AG04449 (cell line): ENCODE data around the gene ERBB2.
A peak's percentile ranks its signal among the peaks of the same experiment; 100 is the strongest.

ENCODE experiments used
- CTCF ChIA-PET: fragments of 350-600 bp; formaldehyde crosslinking; extraction: SDS; loops from one replicate; lab custom pipeline; 2021; ENCODE audit warnings: antibody characterized with exemption; lab: Yijun Ruan, JAX
- POLR2A ChIA-PET: fragments of 400-600, 350-600 bp; formaldehyde crosslinking; extraction: SDS; loops from one replicate; lab custom pipeline; 2020; ENCODE audit warnings: antibody characterized with exemption, inconsistent platforms; lab: Yijun Ruan, JAX
- DNase-seq: peaks from one replicate; pipeline ENCODE4 v3.0.0-alpha.2; 2010; ENCODE audit warnings: low read depth, low spot score
- H3K4me3 ChIP-seq: 2 replicates; pipeline ENCODE4 v1.5.1; 2011; ENCODE audit warnings: low read depth, mild to moderate bottlenecking, control low read depth, low read length
- CTCF ChIP-seq: IDR thresholded peaks from one replicate; pipeline ENCODE4 v1.5.1; 2011; ENCODE audit warnings: mild to moderate bottlenecking, moderate library complexity, low read length, control low read depth, inconsistent platforms; ENCODE audit not compliant: insufficient read depth; ENCODE audit errors: missing control alignments

The ERBB2 gene

DNA sequence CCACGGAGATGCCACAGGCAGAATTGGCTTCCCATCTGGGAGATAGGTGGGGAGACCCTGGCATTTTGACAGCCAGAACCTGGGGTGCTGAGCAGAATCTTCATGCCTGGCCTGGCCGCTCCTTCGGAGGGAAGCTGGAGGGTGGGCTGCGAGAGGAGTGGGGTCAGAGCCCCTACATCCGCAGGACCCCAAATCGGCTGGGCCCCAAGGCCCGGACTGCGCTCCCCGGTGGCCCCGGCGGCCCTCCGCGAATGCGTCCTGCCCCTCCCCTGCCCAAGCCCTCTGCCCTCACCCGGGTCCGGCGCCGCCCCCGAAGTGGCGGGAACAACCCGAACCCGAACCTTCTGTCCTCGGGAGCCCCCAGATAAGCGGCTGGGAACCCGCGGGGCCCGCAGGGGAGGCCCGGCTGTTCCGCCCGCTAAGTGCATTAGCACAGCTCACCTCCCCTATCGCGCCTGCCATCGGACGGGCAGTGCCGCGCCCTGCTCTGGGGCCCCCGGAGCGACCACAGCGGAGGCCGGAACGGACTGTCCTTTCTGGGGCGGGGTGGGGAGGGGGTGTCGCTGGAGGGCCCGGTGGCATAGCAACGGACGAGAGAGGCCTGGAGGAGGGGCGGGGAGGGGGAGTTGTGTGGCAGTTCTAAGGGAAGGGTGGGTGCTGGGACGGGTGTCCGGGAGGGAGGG is 32.5 kb upstream of the ERBB2 start:
- ChIA-PET CTCF (interaction anchor here (0.7 to 9.2 kb wide), 10 partner anchors 10 to 119 kb away, joined by 3 to 237 read pairs (median 4); partner anchors contain the start of genes PGAP3 and PPP1R1B), POLR2A (no interaction called here)
- no peak for TF ChIP-seq CTCF
- DNase-seq: no peak
- no peak overlapping the region for H3K4me3 ChIP-seq

- ChIA-PET CTCF (interaction anchor here (0.6 to 9.2 kb wide), 20 partner anchors 8 to 424 kb away, joined by 3 to 237 read pairs (median 4); partner anchors contain the start of genes ERBB2, PGAP3 and PPP1R1B), POLR2A (interaction anchor here (0.7 kb wide), 1 partner anchor 85 kb away, joined by 3 read pairs; no protein-coding TSS in a partner anchor)
- H3K4me3 ChIP-seq: peak within 1 kb of the TSS; percentile 29
- DNase-seq: no peak
- TF ChIP-seq CTCF: peak; percentile 87
These were observed 31.6 kb upstream of the ERBB2 start, which contains the start of gene PNMT for GRCh38 chr17:39667945-39668924. PNMT (plus strand) TSS chr17:39668453; CDS start chr17:39668476, 23 bp downstream.

GRCh38 chr17:39669897-39670735 is 29.7 kb upstream of the ERBB2 start:
- H3K4me3 ChIP-seq: no peak overlapping the region
- POLR2A ChIA-PET: no interaction called here
- CTCF ChIA-PET: interaction anchor here (0.7 to 9.2 kb wide), 16 partner anchors 8 to 133 kb away, joined by 3 to 237 read pairs (median 4); partner anchors contain the start of genes ERBB2, PGAP3 and PPP1R1B
- no peak for DNase-seq
- TF ChIP-seq CTCF: no peak

- POLR2A ChIA-PET: interaction anchor here (1.6 kb wide), 1 partner anchor 60 kb away, joined by 3 read pairs; the partner anchor contains the start of gene MIEN1
- CTCF ChIA-PET: interaction anchor here (1.0 to 9.2 kb wide), 9 partner anchors 8 to 134 kb away, joined by 3 to 237 read pairs (median 4); partner anchors contain the start of gene PPP1R1B
- no peak for TF ChIP-seq CTCF
- no peak overlapping the region for H3K4me3 ChIP-seq
- no peak for DNase-seq
These were observed 29.1 kb upstream of the ERBB2 start for GRCh38 chr17:39670746-39671145.

DNA sequence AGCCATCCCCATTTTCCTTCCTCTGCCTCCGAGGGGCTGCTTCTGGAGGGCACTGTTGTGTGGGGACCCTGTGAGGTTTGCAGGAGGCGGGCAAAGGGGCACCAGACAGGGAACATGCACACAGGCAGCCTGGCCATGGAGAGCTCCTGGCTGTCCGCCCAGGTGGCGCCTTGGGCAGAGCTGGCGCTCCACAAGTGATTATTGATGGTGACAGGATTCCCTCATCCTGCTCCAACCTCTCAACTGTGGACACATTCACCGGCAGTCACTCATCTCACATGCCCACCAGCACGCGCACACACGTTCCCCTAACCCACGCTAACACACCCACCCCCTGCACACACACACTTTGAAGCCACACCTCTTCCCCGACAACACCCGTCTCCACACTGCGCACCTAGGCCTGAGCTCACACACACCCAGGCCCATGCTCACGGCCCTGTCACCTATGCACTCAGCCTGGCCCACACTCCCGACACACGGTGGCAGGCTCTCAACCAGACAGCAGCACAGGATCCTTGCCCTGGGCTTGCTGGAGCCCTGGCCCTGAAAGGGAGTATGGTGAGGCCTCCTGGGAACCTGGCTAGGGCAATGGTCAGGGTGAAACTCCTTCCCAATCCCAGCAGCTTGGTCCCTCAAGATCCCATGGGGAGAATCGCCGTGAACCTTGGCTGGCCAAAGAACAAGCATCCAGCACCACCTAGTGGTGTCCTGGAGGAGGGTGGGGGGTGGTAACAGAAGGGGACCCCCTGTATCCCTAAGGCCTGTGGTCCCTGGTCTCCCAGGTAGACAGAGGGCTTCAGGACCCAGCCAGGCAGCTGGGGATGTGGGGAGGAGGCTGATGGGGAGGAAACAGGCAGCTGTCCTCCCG is 28.0 kb upstream of the ERBB2 start:
- no peak overlapping the region for H3K4me3 ChIP-seq
- CTCF ChIA-PET: interaction anchor here (0.6 to 9.2 kb wide), 16 partner anchors 9 to 126 kb away, joined by 3 to 237 read pairs (median 4); partner anchors contain the start of gene PPP1R1B
- DNase-seq: no peak
- POLR2A ChIA-PET: interaction anchor here (1.6 kb wide), 1 partner anchor 58 kb away, joined by 3 read pairs; the partner anchor contains the start of gene MIEN1
- TF ChIP-seq CTCF: peak; percentile 72
